ENCODE measurements around the gene DNALI1. TPM values are rescaled to one million over a fixed set of nuclear protein-coding genes. Genes with fewer than 3 reads are reported as not detected.
A peak's percentile ranks its signal among the peaks of the same experiment; 100 is the strongest.

The DNALI1 gene
- total RNA-seq, 1 donor from 2014 or later, result 4.7 TPM

DNA sequence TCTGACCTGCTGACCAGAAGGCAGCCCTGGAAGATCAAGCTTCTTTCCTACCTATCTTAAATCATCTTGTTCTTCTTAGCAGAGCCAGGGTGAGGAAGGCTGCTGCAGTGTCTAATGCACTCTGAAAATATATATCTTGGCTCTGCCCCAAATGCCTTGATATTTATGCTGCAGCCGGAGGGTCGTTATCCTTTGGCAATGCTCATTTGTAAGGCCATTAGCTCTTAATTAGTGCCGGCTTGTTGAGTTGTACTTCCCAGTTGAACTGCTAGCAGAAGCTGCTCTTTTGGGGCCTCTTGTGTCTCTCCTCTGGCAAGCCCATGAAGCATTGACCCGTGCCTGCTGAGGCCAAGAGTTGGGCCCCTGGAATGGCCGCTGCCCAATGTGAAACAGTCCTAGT lies 43.2 kb downstream of the DNALI1 start:
- H3K4me3 ChIP-seq, result no peak overlapping the region
- intact Hi-C loops (cut with DNase I), result loop anchor here (5.0 kb wide), 1 partner anchor 82 kb away; no protein-coding TSS in a partner anchor
- no peak overlapping the region for H3K27ac ChIP-seq
- no peaks in the 10 kb centered on the region for H3K36me3 ChIP-seq
- no peaks in the 10 kb centered on the region for H3K9me3 ChIP-seq
- TF ChIP-seq POLR2A (IDR thresholded peaks at IDR 0.05) (no peak), POLR2AphosphoS5 (IDR thresholded peaks at IDR 0.05; ENCODE audit: insufficient read depth in 1 of 2, low read depth in 1 of 2) (no peak)
- TF ChIP-seq, protein P1, sequence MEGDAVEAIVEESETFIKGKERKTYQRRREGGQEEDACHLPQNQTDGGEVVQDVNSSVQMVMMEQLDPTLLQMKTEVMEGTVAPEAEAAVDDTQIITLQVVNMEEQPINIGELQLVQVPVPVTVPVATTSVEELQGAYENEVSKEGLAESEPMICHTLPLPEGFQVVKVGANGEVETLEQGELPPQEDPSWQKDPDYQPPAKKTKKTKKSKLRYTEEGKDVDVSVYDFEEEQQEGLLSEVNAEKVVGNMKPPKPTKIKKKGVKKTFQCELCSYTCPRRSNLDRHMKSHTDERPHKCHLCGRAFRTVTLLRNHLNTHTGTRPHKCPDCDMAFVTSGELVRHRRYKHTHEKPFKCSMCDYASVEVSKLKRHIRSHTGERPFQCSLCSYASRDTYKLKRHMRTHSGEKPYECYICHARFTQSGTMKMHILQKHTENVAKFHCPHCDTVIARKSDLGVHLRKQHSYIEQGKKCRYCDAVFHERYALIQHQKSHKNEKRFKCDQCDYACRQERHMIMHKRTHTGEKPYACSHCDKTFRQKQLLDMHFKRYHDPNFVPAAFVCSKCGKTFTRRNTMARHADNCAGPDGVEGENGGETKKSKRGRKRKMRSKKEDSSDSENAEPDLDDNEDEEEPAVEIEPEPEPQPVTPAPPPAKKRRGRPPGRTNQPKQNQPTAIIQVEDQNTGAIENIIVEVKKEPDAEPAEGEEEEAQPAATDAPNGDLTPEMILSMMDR (IDR thresholded peaks at IDR 0.05), result no peak
- H3K4me1 ChIP-seq, result peaks cover 21% of the 10 kb centered on the region
- no peak for DNase-seq (ENCODE audit: extremely low spot score in 2 of 2)
- H3K27me3 ChIP-seq, result no peaks in the 10 kb centered on the region

DNA sequence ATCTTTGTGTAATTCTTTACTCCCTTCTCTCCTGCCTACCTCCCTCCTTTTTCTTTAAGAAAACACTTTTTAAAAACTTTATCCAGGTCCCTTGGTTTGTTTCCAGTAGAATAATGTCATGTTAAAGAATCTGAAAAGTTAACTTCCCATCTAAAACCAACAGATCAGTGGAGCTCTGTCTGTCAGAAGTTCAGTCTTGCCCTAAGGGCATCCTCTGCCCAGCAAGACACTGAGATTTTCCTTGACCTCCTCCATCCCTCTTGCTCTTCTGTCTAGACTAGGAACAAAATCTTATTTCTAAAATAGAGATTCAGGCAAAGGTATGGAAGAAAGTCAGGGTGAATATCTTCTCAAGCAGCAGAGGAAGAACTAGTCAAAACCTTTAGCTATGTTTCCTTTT lies 44.7 kb downstream of the DNALI1 start:
- intact Hi-C loops (cut with DNase I), result no loop called here
- Histone ChIP-seq H3K27me3 (no peaks in the 10 kb centered on the region), H3K9me3 (no peaks in the 10 kb centered on the region), H3K4me3 (no peak overlapping the region), H3K27ac (no peak overlapping the region), H3K4me1 (peaks cover 24% of the 10 kb centered on the region), H3K36me3 (no peaks in the 10 kb centered on the region)
- no peak for TF ChIP-seq POLR2AphosphoS5 (IDR thresholded peaks at IDR 0.05; ENCODE audit: insufficient read depth in 1 of 2, low read depth in 1 of 2)
- TF ChIP-seq, protein P1 (IDR thresholded peaks at IDR 0.05), result no peak
- TF ChIP-seq POLR2A (IDR thresholded peaks at IDR 0.05), result no peak
- DNase-seq (ENCODE audit: extremely low spot score in 2 of 2), result no peak

DNA sequence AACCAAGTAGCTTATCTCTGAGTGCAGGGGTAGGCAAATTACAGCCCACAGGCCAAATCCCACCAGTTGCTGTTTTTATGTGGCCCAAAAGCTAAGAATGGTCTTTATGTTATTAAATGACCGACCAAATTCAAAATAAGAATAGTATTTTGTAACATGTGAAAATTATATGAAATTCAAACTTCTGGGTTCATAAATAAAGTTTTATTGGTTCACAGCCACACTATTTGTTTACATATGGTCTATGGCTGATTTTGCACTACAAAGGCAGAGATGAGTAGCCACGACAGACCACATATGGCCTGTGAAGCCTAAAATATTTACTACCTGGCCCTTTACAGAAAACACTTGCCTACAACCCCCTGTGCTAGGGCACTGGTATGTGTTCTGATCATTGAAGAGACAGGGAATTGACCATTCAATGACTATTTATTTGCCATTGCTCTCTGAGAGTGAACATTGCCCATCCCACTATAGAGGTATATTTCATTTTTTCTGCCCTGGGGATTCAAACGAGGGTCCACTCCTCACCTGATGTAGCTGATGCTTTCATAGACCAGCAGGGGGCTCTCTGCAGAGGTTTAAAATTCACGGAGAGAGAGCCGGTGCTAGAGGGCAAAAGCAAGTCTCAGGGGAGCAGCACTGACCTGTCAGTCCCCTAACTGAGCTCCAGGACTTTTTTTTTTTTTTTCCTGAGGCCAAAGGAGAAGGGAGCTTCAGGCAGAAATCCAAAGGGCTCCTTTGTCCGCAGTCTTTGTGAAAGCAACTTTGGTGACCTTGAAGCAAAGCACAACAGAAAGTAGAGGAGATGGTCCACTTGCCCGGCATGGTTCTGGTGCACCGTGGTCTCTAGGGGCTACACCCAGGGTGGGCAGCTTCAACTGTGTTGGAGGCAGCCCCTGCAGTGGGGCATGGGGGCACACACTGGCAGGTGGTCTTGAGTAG lies 46.3 kb downstream of the DNALI1 start:
- Histone ChIP-seq H3K9me3 (no peaks in the 10 kb centered on the region), H3K27me3 (no peaks in the 10 kb centered on the region), H3K27ac (no peak overlapping the region), H3K4me3 (no peak overlapping the region), H3K36me3 (no peaks in the 10 kb centered on the region), H3K4me1 (peaks cover 32% of the 10 kb centered on the region)
- intact Hi-C loops (cut with DNase I), result no loop called here
- no peak for DNase-seq (ENCODE audit: extremely low spot score in 2 of 2)
- TF ChIP-seq, protein P1 (IDR thresholded peaks at IDR 0.05), result peak; percentile 8 to 59 (median 21)
- no peak for TF ChIP-seq POLR2A (IDR thresholded peaks at IDR 0.05)
- no peak for TF ChIP-seq POLR2AphosphoS5 (IDR thresholded peaks at IDR 0.05; ENCODE audit: insufficient read depth in 1 of 2, low read depth in 1 of 2)

DNA sequence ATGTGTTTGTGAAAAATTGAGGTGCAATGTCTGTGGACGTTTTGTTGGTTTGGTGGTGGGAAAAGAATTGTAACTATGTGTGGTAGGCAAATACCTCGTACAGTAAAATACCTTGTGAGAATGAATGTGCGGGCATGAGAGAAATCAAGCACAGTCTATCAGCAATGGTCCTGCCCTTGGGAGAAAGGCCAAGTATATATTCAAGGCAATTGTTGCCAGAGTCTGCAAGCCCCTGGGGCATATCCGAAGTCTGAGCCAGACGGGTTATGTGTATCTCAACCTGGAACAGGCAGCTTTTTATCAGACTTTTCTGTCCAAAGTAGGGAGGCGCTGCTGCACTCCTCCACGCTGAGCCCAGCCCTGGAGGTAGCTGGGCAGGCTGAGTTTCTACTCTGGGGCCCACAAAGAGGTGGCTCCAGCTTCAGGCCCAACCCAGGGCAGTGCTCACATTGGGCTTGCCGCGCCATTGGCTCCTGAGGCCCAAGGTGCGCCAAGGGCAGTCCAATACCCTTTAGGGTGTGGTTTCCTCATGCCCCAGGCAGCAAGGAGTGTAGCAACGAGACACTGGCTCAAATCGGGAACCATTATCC lies 48.4 kb downstream of the DNALI1 start:
- intact Hi-C loops (cut with DNase I), result no loop called here
- no peaks in the 10 kb centered on the region for H3K27me3 ChIP-seq
- H3K36me3 ChIP-seq, result no peaks in the 10 kb centered on the region
- peak in 1 of 2 donors; percentile 86 for DNase-seq (ENCODE audit: extremely low spot score in 2 of 2)
- H3K4me3 ChIP-seq, result no peak overlapping the region
- no peak for TF ChIP-seq POLR2AphosphoS5 (IDR thresholded peaks at IDR 0.05; ENCODE audit: insufficient read depth in 1 of 2, low read depth in 1 of 2)
- no peak for TF ChIP-seq POLR2A (IDR thresholded peaks at IDR 0.05)
- TF ChIP-seq, protein P1 (IDR thresholded peaks at IDR 0.05), result no peak
- H3K9me3 ChIP-seq, result no peaks in the 10 kb centered on the region
- H3K27ac ChIP-seq, result peak overlapping the region; percentile 78
- H3K4me1 ChIP-seq, result peaks cover 32% of the 10 kb centered on the region

Measured in vagina (tissue), 2 donors.